ENCODE results near the gene SERAC1.

The SERAC1 gene

DNA sequence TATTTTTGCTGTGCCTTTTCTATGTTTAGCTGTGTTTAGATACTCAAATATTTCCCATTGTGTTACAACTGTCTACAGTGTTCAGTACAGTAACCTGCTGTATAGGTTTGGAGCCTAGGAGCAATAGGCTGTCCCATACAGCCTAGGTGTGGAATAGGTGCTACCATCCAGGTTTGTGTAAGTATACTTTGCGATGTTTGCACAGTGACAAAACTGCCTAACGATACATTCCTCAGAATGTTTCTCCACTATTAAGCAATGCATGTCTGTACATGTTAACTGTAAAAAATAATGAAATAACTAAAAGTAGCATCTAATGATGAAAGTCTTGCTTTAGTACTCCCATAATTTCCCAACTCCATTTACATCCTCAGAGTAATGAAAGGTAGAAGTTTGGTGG, 46.0 kb downstream of the SERAC1 start:
- DNase-seq (ENCODE audit: low read depth, low spot score), result no peak

GRCh38 chr6:158121335-158121734, 46.7 kb downstream of the SERAC1 start:
- DNase-seq (ENCODE audit: low read depth, low spot score), result no peak

GRCh38 chr6:158118886-158119285, 49.2 kb downstream of the SERAC1 start:
- DNase-seq (ENCODE audit: low read depth, low spot score), result peak; percentile 4

DNA sequence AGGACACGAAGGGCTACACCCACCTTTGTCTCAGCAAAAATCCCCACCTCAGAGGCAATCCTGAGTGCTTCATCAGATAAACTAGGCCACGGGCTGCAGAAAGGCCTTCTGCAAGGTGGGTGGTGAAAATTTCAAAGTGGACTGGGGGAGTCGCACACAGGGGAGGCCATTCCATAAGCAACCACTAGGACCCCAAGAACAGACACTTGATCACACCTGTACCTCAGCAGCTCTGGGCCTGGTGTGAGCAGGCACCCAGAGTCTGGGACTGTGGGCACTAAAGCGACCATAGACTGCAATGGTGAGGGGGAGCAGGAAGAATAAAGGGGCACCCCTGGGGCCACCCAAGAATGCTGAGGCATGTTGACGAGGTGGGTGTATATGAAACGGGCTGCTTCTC, 52.6 kb downstream of the SERAC1 start:
- no peak for DNase-seq (ENCODE audit: low read depth, low spot score)

DNA sequence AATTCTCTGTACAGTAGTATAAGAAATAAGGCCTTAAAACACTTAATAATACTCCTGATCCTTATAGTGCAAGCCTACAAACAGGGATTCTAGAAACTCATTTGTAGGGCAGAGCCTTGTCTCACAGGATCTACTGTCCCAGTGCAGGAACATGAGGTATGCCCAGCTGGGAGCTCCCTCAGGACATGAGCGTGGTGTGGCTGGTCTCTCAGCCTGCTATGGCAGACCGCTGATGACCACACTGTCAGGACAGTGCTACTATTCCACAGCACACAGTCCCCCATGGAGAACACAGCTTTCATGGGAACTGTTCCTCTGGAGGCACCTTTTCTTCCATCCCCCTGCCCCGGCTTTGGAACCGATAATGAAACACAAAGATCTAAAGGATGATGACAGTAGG, 53.0 kb downstream of the SERAC1 start:
- no peak for DNase-seq (ENCODE audit: low read depth, low spot score)

- DNase-seq (ENCODE audit: low read depth, low spot score), result no peak
Measured at GRCh38 chr6:158113802-158114201, 54.3 kb downstream of the SERAC1 start.

DNA sequence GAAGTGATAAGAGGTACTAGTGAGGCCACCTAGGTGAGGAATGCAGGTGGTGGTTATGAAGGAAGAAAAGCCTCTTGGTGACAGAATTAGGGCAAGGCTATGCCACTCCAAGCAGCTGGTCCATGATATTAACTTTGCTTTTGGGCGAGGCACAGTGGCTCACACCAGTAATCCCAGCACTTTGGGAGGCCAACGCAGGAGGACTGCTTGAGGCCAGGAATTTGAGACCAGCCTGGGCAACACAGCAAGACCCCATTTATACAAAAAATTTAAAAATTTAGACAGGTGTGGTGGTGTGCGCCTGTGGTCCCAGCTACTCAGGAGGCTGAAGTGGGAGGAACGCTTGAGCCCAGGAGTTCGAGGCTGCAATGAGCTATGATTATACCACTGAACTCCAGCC, 56.1 kb downstream of the SERAC1 start:
- DNase-seq (ENCODE audit: low read depth, low spot score), result no peak

DNA sequence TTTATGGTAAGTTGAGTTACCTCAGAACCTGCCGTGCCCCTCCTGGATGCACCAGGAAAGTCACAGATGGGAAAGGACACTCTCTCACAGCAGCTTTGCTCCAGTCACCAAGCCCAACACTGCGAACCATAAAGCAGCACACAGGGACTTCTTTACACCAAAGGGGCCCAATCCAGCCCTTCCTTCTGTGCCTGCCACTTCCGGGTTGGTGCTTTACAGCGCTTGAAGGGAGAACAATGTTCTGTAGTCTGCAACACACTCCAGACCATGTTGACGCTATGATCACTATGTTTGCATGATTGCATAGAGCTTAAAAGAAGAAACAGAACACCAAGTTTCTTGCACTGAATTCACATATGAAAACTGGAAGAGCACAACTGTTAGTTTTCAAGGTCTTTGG, 57.1 kb downstream of the SERAC1 start:
- DNase-seq (ENCODE audit: low read depth, low spot score), result no peak

DNA sequence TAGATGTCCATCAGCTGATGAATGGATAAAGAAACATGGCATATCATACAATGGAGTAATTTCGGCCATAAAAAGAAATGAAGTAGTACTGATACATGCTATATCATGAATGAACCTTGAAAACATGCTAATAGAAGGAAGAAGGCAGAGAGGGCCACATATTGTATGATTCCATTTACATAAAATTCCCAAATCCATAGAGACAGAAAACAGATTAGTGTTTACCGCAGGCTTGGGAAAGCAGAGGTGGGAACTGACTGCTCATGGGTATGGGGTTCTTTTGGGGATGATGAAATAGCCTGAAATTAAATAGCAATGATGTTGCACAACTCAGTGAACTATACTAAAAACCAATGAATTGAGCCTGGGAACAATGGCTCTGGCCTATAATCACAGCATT, 58.3 kb downstream of the SERAC1 start:
- no peak for DNase-seq (ENCODE audit: low read depth, low spot score)

DNA sequence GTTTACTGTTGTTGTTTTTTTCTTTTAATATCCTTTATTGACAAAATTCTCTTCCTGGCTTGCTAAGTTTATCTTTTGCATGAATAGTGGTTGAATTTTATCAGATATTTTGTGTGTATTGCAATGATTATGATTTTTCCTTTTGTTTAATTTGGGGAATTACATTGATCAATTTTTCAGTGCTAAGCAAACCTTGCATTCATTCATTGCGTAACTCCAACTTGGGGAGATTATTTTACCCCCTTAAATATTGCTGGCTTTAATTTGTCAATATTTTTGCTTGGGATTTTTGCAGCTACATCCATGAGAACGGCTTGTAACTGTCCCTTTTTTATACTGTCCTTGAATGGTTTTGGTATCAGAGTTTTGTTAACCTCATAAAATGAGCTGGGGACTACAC, 63.4 kb downstream of the SERAC1 start:
- DNase-seq (ENCODE audit: low read depth, low spot score), result no peak

- DNase-seq (ENCODE audit: low read depth, low spot score), result no peak
Measured at GRCh38 chr6:158103228-158103627, 64.8 kb downstream of the SERAC1 start.

- no peak for DNase-seq (ENCODE audit: low read depth, low spot score)
Measured at GRCh38 chr6:158095671-158096070, 72.4 kb downstream of the SERAC1 start.

GRCh38 chr6:158095031-158095430, 73.0 kb downstream of the SERAC1 start:
- DNase-seq (ENCODE audit: low read depth, low spot score), result no peak

DNA sequence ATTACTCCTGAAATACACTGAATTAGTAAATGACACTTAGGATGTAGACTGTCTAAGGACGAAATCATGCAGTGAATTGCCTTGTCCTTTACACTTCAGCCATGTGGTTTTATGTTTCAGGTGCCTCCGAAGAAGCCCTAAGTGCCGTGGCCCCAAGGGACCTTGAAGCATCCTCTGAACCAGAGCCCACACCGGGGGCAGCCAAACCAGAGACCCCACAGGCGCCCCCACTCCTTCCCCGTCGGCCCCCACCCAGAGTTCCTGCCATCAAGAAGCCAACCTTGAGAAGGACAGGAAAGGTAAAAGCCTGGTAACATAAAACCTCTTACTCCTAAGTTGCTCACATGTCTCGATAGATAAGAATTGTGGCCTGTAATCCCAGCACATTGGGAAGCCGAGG, 75.3 kb downstream of the SERAC1 start:
- no peak for DNase-seq (ENCODE audit: low read depth, low spot score)

GRCh38 chr6:158087224-158087867, 80.7 kb downstream of the SERAC1 start:
- no peak for DNase-seq (ENCODE audit: low read depth, low spot score)

DNA sequence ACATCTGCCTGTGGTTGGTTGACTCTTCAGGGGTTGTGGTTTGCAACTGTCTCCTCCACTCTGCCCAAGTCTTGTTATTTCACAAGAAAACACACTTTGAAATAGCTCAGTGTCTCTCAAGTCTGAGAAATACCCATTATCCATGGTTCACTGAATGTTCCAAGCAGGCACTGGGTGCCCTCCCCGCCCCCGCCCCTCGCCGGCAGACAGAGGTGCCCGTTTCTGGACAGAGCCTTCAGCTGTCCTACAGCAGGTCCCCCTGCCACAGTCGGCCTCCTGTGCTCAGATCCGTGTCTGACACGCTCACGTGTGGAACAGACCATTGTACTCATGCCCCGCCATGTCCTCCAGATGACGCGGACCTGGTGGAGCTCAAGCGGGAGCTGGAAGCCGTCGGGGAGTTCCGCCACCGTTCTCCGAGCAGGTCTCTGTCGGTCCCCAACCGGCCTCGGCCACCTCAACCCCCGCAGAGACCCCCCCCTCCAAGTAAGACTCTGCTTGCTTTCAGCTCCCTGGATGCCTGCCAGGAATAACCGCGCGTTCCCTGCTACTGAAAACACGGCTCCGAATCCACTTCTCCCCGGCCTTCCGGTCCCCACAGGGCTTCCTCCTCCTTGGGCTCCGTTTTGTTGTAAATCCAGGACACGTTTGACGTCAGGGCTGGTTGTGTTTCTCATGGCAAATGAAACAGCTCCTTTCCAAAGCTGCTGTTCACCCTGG, 81.4 kb downstream of the SERAC1 start:
- no peak for DNase-seq (ENCODE audit: low read depth, low spot score)

- no peak for DNase-seq (ENCODE audit: low read depth, low spot score)
Measured at GRCh38 chr6:158086054-158086503, 82.0 kb downstream of the SERAC1 start.

- no peak for DNase-seq (ENCODE audit: low read depth, low spot score)
Measured at GRCh38 chr6:158085261-158086053, 82.6 kb downstream of the SERAC1 start.

GRCh38 chr6:158083455-158084325, 84.4 kb downstream of the SERAC1 start:
- no peak for DNase-seq (ENCODE audit: low read depth, low spot score)

DNA sequence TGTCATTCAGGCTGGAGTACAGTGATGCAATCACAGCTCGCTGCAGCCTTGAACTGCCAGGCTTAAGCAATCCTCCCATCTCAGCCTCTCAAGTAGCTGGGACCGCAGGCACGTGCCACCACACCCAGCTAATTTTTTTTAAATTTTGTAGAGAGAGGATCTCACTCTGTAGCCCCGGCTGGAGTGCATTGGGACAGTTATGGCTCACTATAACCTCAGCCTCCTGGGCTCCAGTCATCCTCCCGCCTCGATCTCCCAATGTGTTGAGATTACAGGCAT, 86.5 kb downstream of the SERAC1 start:
- no peak for DNase-seq (ENCODE audit: low read depth, low spot score)

DNA sequence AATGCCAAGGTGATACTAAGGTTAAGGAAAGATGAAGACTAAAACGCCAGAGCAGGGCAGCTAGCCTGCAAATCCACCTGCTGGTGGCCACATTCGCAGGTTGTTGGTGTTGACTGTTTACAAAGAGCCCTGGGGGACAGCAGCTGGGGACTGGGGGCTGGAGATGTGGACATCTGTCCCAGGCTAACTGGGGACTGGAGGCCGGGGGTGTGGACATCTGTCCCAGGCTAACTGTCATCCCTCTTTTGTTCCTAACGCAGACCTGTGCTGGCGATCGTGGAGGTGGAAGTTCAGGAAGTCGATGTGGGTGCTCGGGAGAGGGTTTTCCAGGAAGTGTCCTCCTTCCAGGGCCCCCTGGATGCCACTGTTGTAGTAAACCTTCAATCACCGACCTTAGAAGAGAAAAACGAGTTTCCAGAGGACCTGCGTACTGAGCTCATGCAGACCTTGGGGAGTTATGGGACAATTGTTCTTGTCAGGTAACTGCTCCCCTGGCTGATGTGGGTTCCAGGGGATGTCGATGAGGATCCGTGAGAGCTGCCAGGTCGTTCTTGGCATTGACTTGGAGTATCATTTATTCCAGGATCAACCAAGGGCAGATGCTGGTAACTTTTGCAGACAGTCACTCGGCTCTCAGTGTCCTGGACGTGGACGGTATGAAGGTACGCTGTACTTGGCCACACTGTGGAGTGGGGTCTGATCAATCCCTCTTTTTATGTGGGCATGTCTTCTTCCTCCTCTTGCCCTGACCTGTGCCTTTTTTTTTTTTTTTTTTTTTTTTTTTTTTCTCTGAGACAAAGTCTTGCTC, 87.0 kb downstream of the SERAC1 start:
- no peak for DNase-seq (ENCODE audit: low read depth, low spot score)
